SU-DHL-6 (cell line): ENCODE results near the gene TPH1.

Experiments used
- H2AFZ ChIP-seq: fragments of 200-600 bp; sonication (generic); 2 replicates; pipeline ENCODE4 v1.6.1; 2014; ENCODE audit warnings: low read depth, mild to moderate bottlenecking, moderate library complexity, mixed read lengths, antibody characterized with exemption, low read length; ENCODE audit not compliant: severe bottlenecking
- H3F3A ChIP-seq: fragments of 200-600 bp; shearing (Covaris generic); 2 replicates; pipeline ENCODE4 v1.6.0; 2016; ENCODE audit warnings: antibody characterized with exemption, mild to moderate bottlenecking; ENCODE audit not compliant: insufficient read depth
- H3K27ac ChIP-seq: fragments of 200-600 bp; sonication (generic); 2 replicates; pipeline ENCODE4 v1.5.1; 2016; ENCODE audit warnings: low read depth, mild to moderate bottlenecking, low read length, moderate library complexity, mixed read lengths
- H3K27me3 ChIP-seq: fragments of 200-600 bp; sonication (generic), shearing (Covaris generic); 2 replicates; pipeline ENCODE4 v1.6.0; 2014; ENCODE audit warnings: mild to moderate bottlenecking, low read length
- H3K36me3 ChIP-seq: fragments of 200-600 bp; sonication (generic); 2 replicates; pipeline ENCODE4 v1.6.1; 2014; ENCODE audit warnings: mild to moderate bottlenecking, low read length, mixed read lengths
- H3K4me2 ChIP-seq: fragments of 300-600, 200-600 bp; shearing (Covaris generic), sonication (generic); 2 replicates; pipeline ENCODE4 v1.6.0; 2014; ENCODE audit warnings: low read length, low read depth, mild to moderate bottlenecking; ENCODE audit not compliant: poor library complexity, severe bottlenecking
- H3K4me3 ChIP-seq: fragments of 200-600 bp; sonication (generic); 2 replicates; pipeline ENCODE4 v1.5.1; 2014; ENCODE audit warnings: antibody characterized with exemption, low read length, mild to moderate bottlenecking, mixed read lengths; ENCODE audit not compliant: insufficient read depth, poor library complexity, severe bottlenecking
- H3K79me2 ChIP-seq: fragments of 200-600 bp; sonication (generic); 2 replicates; pipeline ENCODE4 v1.6.1; 2014; ENCODE audit warnings: mild to moderate bottlenecking, low read length, moderate library complexity; ENCODE audit not compliant: insufficient read depth
- H3K9ac ChIP-seq: fragments of 200-600 bp; sonication (generic); 2 replicates; pipeline ENCODE4 v1.7.0; 2014; ENCODE audit warnings: mild to moderate bottlenecking, low read length
- H3K9me2 ChIP-seq: fragments of 200-600 bp; sonication (generic); replicated peaks from 2 replicates; pipeline ENCODE4 v1.6.1; 2014; ENCODE audit warnings: low read length; ENCODE audit not compliant: insufficient read depth
- H3K9me3 ChIP-seq: fragments of 200-600 bp; sonication (generic); 2 replicates; pipeline ENCODE4 v1.6.1; 2014; ENCODE audit warnings: low read length, mixed read lengths; ENCODE audit not compliant: insufficient read depth
- H4K20me1 ChIP-seq: fragments of 200-600 bp; sonication (generic); 2 replicates; pipeline ENCODE4 v1.6.1; 2014; ENCODE audit warnings: low read depth, mild to moderate bottlenecking, antibody characterized with exemption, low read length, moderate library complexity, mixed read lengths
- EZH2phosphoT487 ChIP-seq: fragments of 200-600 bp; sonication (generic), shearing (Covaris generic); conservative IDR thresholded peaks from 2 replicates; pipeline ENCODE4 v1.6.1; 2018; ENCODE audit warnings: mild to moderate bottlenecking, antibody characterized with exemption, low read length, moderate library complexity, mixed read lengths
- TF ChIP-seq, protein P1 (sequence below): fragments of 200-600 bp; sonication (generic); IDR thresholded peaks from one replicate; pipeline ENCODE4 v1.5.1; 2017; ENCODE audit warnings: antibody characterized with exemption, mild to moderate bottlenecking, low read length, moderate library complexity; ENCODE audit not compliant: insufficient read depth, poor library complexity, severe bottlenecking

TPH1 gene

GRCh38 chr11:18056561-18057181 is 10.6 kb upstream of the TPH1 start:
- H3K4me3 ChIP-seq, result no peak overlapping the region
- no peaks in the 10 kb centered on the region for H4K20me1 ChIP-seq
- no peaks in the 10 kb centered on the region for H3K9me2 ChIP-seq
- TF ChIP-seq, protein P1, sequence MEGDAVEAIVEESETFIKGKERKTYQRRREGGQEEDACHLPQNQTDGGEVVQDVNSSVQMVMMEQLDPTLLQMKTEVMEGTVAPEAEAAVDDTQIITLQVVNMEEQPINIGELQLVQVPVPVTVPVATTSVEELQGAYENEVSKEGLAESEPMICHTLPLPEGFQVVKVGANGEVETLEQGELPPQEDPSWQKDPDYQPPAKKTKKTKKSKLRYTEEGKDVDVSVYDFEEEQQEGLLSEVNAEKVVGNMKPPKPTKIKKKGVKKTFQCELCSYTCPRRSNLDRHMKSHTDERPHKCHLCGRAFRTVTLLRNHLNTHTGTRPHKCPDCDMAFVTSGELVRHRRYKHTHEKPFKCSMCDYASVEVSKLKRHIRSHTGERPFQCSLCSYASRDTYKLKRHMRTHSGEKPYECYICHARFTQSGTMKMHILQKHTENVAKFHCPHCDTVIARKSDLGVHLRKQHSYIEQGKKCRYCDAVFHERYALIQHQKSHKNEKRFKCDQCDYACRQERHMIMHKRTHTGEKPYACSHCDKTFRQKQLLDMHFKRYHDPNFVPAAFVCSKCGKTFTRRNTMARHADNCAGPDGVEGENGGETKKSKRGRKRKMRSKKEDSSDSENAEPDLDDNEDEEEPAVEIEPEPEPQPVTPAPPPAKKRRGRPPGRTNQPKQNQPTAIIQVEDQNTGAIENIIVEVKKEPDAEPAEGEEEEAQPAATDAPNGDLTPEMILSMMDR, result no peak
- no peak for TF ChIP-seq EZH2phosphoT487
- H3K4me2 ChIP-seq, result no peak overlapping the region
- H3K9ac ChIP-seq, result no peak overlapping the region
- H3K27ac ChIP-seq, result no peak overlapping the region
- no peak overlapping the region for H2AFZ ChIP-seq
- H3K9me3 ChIP-seq, result no peaks in the 10 kb centered on the region
- H3K36me3 ChIP-seq, result no peaks in the 10 kb centered on the region
- H3K79me2 ChIP-seq, result no peaks in the 10 kb centered on the region
- no peaks in the 10 kb centered on the region for H3K27me3 ChIP-seq
- no peaks in the 10 kb centered on the region for H3F3A ChIP-seq

DNA sequence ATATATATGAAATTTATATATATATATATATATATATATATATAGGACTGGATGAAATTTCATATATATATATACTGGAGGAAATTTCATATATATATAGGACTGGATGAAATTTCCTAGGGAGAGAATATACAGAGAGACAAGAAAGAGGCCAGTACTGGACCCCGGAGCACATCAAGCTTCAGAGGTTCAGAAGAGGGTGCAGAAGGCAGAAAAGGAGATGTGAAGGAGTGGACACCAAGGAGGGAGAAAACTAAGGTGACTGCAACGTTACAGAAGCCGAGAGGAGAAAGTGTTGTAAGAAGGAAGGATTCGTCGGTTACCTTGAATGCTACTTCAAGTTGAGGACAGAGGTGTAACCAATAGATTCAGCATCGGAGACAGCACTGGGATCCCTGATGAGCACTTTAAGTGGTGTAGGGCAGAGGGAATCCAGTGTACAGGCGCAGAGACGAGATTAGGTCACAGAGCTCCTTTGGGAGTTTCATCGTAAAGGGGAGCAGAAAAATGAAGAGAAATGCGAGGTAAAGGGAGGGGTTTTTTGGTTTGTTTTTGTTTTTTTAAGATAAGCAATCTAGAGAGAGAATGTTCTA is 8.5 kb upstream of the TPH1 start:
- Histone ChIP-seq H4K20me1 (no peaks in the 10 kb centered on the region), H2AFZ (no peak overlapping the region), H3K27me3 (no peaks in the 10 kb centered on the region), H3K4me3 (no peak overlapping the region), H3K27ac (no peak overlapping the region), H3K36me3 (no peaks in the 10 kb centered on the region), H3F3A (no peaks in the 10 kb centered on the region), H3K79me2 (no peaks in the 10 kb centered on the region), H3K9me2 (no peaks in the 10 kb centered on the region), H3K9me3 (no peaks in the 10 kb centered on the region), H3K4me2 (no peak overlapping the region), H3K9ac (no peak overlapping the region)
- TF ChIP-seq EZH2phosphoT487, result no peak
- TF ChIP-seq, protein P1, result no peak

DNA sequence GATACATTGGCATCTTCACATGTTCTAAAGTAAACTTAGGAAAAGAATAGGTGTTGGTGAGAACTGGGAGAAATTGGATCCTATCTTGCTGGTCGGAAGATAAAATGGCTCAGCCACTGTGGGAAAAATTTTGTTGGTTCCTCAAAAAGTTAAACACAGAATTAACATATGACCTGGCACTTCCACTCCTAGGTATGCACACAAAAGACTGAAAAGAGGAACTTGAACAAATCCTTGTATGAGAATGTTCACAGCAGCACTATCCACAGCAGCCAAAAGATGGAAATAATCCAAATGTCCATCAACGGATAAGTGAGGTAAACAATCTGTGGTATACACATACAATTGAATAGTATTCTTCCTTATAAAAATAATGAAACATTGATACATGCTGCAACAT is 4.8 kb upstream of the TPH1 start:
- TF ChIP-seq, protein P1, result no peak
- no peak for TF ChIP-seq EZH2phosphoT487
- no peaks in the 10 kb centered on the region for H4K20me1 ChIP-seq
- H3K9me2 ChIP-seq, result no peaks in the 10 kb centered on the region
- H3K4me2 ChIP-seq, result no peak overlapping the region
- no peaks in the 10 kb centered on the region for H3K36me3 ChIP-seq
- H3K9me3 ChIP-seq, result no peaks in the 10 kb centered on the region
- no peak overlapping the region for H3K27ac ChIP-seq
- no peak overlapping the region for H3K9ac ChIP-seq
- H2AFZ ChIP-seq, result no peak overlapping the region
- H3K79me2 ChIP-seq, result no peaks in the 10 kb centered on the region
- no peaks in the 10 kb centered on the region for H3K27me3 ChIP-seq
- no peaks in the 10 kb centered on the region for H3F3A ChIP-seq
- H3K4me3 ChIP-seq, result no peak overlapping the region
